HepG2 (cell line): Measurements from ENCODE around the gene TRAP1. TPM values are rescaled to one million over a fixed set of nuclear protein-coding genes. Genes with fewer than 3 reads are reported as not detected.

ENCODE experiments used
- ATAC-seq: fragments of 200-7000 bp; cut with Tn5 transposase; 3 replicates; pipeline ENCODE4 v1.9.1; 2020; ENCODE audit warnings: mild to moderate bottlenecking, moderate library complexity
- BruUV-seq: library from RNA; stranded (reverse); fragments of 400-500 nt; replicated peaks from 2 replicates; lab custom pipeline; 2021; lab: Mats Ljungman, UMichigan
- CTCF ChIA-PET: fragments of 300-600 bp; formaldehyde crosslinking; extraction: SDS; loops from one replicate; lab custom pipeline; 2021; ENCODE audit warnings: low total read pairs, inconsistent platforms, low intra/inter-chr PET ratio; lab: Yijun Ruan, JAX
- POLR2A ChIA-PET: fragments of 350-600 bp; sonication (Branson Sonifier 250); formaldehyde crosslinking; loops from one replicate; lab custom pipeline; 2020; ENCODE audit warnings: antibody characterized with exemption, inconsistent platforms; lab: Yijun Ruan, JAX
- DNase-seq: peaks from one replicate; pipeline ENCODE4 v3.0.0-alpha.2; 2015; ENCODE audit warnings: low spot score
- FAIRE-seq: peaks from 3 replicates; lab custom pipeline; 2011; peaks lifted over from hg19 to GRCh38; lab: Jason Lieb, UNC
- H2AFZ ChIP-seq: one replicate; pipeline ENCODE4 v1.6.1; 2011; ENCODE audit warnings: low read length, inconsistent platforms
- H3K27ac ChIP-seq: fragments of 300-600 bp; 3 replicates; pipeline ENCODE4 v1.8.0; 2011; ENCODE audit warnings: mixed run types, mild to moderate bottlenecking, mixed read lengths, low read length, inconsistent platforms; ENCODE audit not compliant: insufficient read depth; ENCODE audit errors: extremely low read length
- H3K27me3 ChIP-seq, 2 experiments: fragments of 200-600 bp in 1 of 2; 2 replicates in 1 of 2; 3 replicates in 1 of 2; pipeline versions ENCODE4 v1.6.0 to v1.8.0; 2011; ENCODE audit warnings: low read length in 2 of 2, mild to moderate bottlenecking in 2 of 2, moderate library complexity in 2 of 2, inconsistent platforms in 1 of 2; ENCODE audit not compliant: insufficient read depth in 2 of 2, control insufficient read depth in 1 of 2
- H3K36me3 ChIP-seq, 2 experiments: fragments of 200-600 bp in 1 of 2; replicated peaks in 1 of 2; 2 replicates in 1 of 2; 3 replicates in 1 of 2; pipeline versions ENCODE4 v1.5.1 to v1.8.0; 2011; ENCODE audit warnings: low read length in 2 of 2, inconsistent platforms in 1 of 2; ENCODE audit not compliant: insufficient read depth in 2 of 2, control insufficient read depth in 1 of 2
- H3K4me1 ChIP-seq: 2 replicates; pipeline ENCODE4 v1.5.1; 2012; ENCODE audit warnings: low read length, inconsistent platforms; ENCODE audit not compliant: insufficient read depth
- H3K4me2 ChIP-seq: 2 replicates; pipeline ENCODE4 v1.6.0; 2011; ENCODE audit warnings: low read depth, low read length, inconsistent platforms
- H3K4me3 ChIP-seq, 3 experiments: fragments of 200-600 bp in 1 of 3; sonication (generic), shearing (Covaris generic) in 1 of 3; replicated peaks in 1 of 3; 2 replicates each; pipeline ENCODE4 v1.5.1; 2011 to 2016; ENCODE audit warnings: low read length in 3 of 3, inconsistent platforms in 2 of 3, low read depth in 2 of 3, mild to moderate bottlenecking in 2 of 3, control low read depth in 1 of 3, mixed read lengths in 1 of 3; ENCODE audit not compliant: insufficient read depth in 1 of 3
- H3K79me2 ChIP-seq: one replicate; pipeline ENCODE4 v1.6.1; 2011; ENCODE audit warnings: low read length, inconsistent platforms; ENCODE audit not compliant: insufficient read depth
- H3K9ac ChIP-seq: 2 replicates; pipeline ENCODE4 v1.6.0; 2011; ENCODE audit warnings: mild to moderate bottlenecking, low read depth, low read length, inconsistent platforms; ENCODE audit not compliant: insufficient read depth
- H3K9me3 ChIP-seq: 2 replicates; pipeline ENCODE4 v1.5.1; 2012; ENCODE audit warnings: mild to moderate bottlenecking, low read length
- H4K20me1 ChIP-seq: 2 replicates; pipeline ENCODE4 v1.6.0; 2011; ENCODE audit warnings: inconsistent platforms, mild to moderate bottlenecking, low read length, moderate library complexity; ENCODE audit not compliant: insufficient read depth
- ASH2L ChIP-seq: fragments of 300-600, 200-600 bp; sonication (generic); IDR thresholded peaks from 2 replicates; pipeline ENCODE4 v1.7.0; 2017; ENCODE audit warnings: low read depth, mild to moderate bottlenecking, moderate library complexity, mixed read lengths, low read length; ENCODE audit not compliant: insufficient read length
- DNMT3B ChIP-seq: conservative IDR thresholded peaks from 2 replicates; pipeline ENCODE4 v1.6.1; 2016; ENCODE audit warnings: missing biosample characterization, control low read depth
- GATAD2A ChIP-seq: IDR thresholded peaks from 2 replicates; pipeline ENCODE4 v1.6.1; 2016
- HNF4A ChIP-seq: sonication (generic); formaldehyde crosslinking; IDR thresholded peaks from 2 replicates; pipeline ENCODE4 v1.4.0; 2020; ENCODE audit warnings: missing genetic modification reagents
- MED1 ChIP-seq: sonication (generic); formaldehyde crosslinking; IDR thresholded peaks from 2 replicates; pipeline ENCODE4 v1.4.0; 2020; ENCODE audit warnings: missing genetic modification reagents
- NFE2L1 ChIP-seq: sonication (generic); formaldehyde crosslinking; IDR thresholded peaks from 2 replicates; pipeline ENCODE4 v1.4.0; 2020; ENCODE audit warnings: missing genetic modification reagents, mild to moderate bottlenecking, borderline replicate concordance
- POGZ ChIP-seq: sonication (generic); formaldehyde crosslinking; IDR thresholded peaks from 2 replicates; pipeline ENCODE4 v1.4.0; 2020; ENCODE audit warnings: mild to moderate bottlenecking, missing genetic modification reagents
- RCOR2 ChIP-seq: IDR thresholded peaks from 2 replicates; pipeline ENCODE4 v1.6.1; 2016; ENCODE audit warnings: missing biosample characterization, missing genetic modification reagents
- RNF2 ChIP-seq: fragments of 450-650 bp; conservative IDR thresholded peaks from 2 replicates; pipeline ENCODE4 v1.6.1; 2016; ENCODE audit warnings: low read depth
- RXRB ChIP-seq: IDR thresholded peaks from 2 replicates; pipeline ENCODE4 v1.6.1; 2016; ENCODE audit warnings: borderline replicate concordance, missing genetic modification reagents, missing compliant biosample characterization
- SALL1 ChIP-seq: sonication (generic); formaldehyde crosslinking; IDR thresholded peaks from 2 replicates; pipeline ENCODE4 v1.8.0; 2022; ENCODE audit warnings: mild to moderate bottlenecking, missing genetic modification reagents
- SAP130 ChIP-seq: IDR thresholded peaks from 2 replicates; pipeline ENCODE4 v1.6.1; 2016; ENCODE audit warnings: low read depth
- TRAFD1 ChIP-seq: sonication (generic); formaldehyde crosslinking; IDR thresholded peaks from 2 replicates; pipeline ENCODE4 v1.5.1; 2020; ENCODE audit warnings: missing genetic modification reagents, mild to moderate bottlenecking, borderline replicate concordance
- ZBTB4 ChIP-seq: sonication (generic); formaldehyde crosslinking; IDR thresholded peaks from 2 replicates; pipeline ENCODE4 v1.4.0; 2020; ENCODE audit warnings: missing genetic modification reagents, mild to moderate bottlenecking, borderline replicate concordance
- ZMAT3 ChIP-seq: sonication (generic); formaldehyde crosslinking; conservative IDR thresholded peaks from 2 replicates; pipeline ENCODE4 v1.7.0; 2021; ENCODE audit warnings: missing genetic modification reagents
- ZSCAN21 ChIP-seq: sonication (generic); formaldehyde crosslinking; IDR thresholded peaks from 2 replicates; pipeline ENCODE4 v1.8.0; 2022; ENCODE audit warnings: mild to moderate bottlenecking, missing genetic modification reagents, moderate library complexity, borderline replicate concordance
- WGBS: methylation state at CpG from one replicate; pipeline ENCODE4 v1.1.6; 2017; ENCODE audit warnings: low lambda C conversion rate; 5-methylcytosine and 5-hydroxymethylcytosine counted together
- in situ Hi-C: cut with HindIII; loops from 2 replicates; pipeline ENCODE4 v1.10.0; 2017; ENCODE audit warnings: low pct_unique_long_range_greater_than_20kb; ENCODE audit not compliant: extremely low pct_ligation_motif_present
- intact Hi-C: fragments of 100-400 bp; cut with micrococcal nuclease; formaldehyde crosslinking; loops from one replicate; pipeline ENCODE4 v1.10.0; 2022; ENCODE audit not compliant: unreplicated experiment
- polyA plus RNA-seq, 8 experiments: library from polyadenylated mRNA; depleted of rRNA in 3 of 8; stranded (reverse) in 7 of 8; unstranded in 1 of 8; fragments of >200 nt; fragmentation: Illumina TruSeq in 4 of 8; extraction: Trizol in 4 of 8; gene quantifications; 2 replicates each; pipeline versions ENCODE4 v1.2.1 to v1.2.3, GENCODE V29; 2011 to 2016; ENCODE audit warnings: low read depth in 4 of 8, missing spikeins in 1 of 8, mixed read lengths in 1 of 8; ENCODE audit not compliant: insufficient read depth in 1 of 8
- total RNA-seq, 5 experiments: library from RNA; depleted of rRNA; stranded (reverse); fragments of >200 nt; fragmentation: Illumina TruSeq; extraction: Trizol; gene quantifications; 2 replicates each; pipeline ENCODE4 v1.2.3, GENCODE V29; 2016; ENCODE audit warnings: low read depth in 1 of 5
- TF ChIP-seq, protein P1 (sequence below): IDR thresholded peaks from 2 replicates; pipeline ENCODE4 v1.6.1; 2012; ENCODE audit warnings: inconsistent platforms
- TF ChIP-seq, protein P2 (sequence below): sonication (generic); formaldehyde crosslinking; IDR thresholded peaks from 2 replicates; pipeline ENCODE4 v1.5.0; 2020; ENCODE audit warnings: missing genetic modification reagents, mild to moderate bottlenecking, borderline replicate concordance
- TF ChIP-seq, protein P3 (sequence below): IDR thresholded peaks from 2 replicates; pipeline ENCODE4 v1.6.1; 2016; ENCODE audit warnings: low read depth, borderline replicate concordance

TRAP1 gene
- total and polyA plus RNA-seq, 2 of the 13 experiments (the other 11 are each of a cell fraction or from before 2014, with no cell fraction given) = 127 to 240 TPM

- ATAC-seq (peak; percentile 51), DNase-seq (peak; percentile 60), FAIRE-seq (peak; percentile 79)
- Histone ChIP-seq H3K36me3 (peaks cover 0 to 2% of the 10 kb centered on the region in 2 experiments; a peak in 1 of 5 replicates), H3K4me3 (no peak overlapping the region), H3K4me2 (peak overlapping the region; percentile 74), H3K79me2 (peaks cover 6% of the 10 kb centered on the region), H4K20me1 (no peaks in the 10 kb centered on the region), H2AFZ (peak overlapping the region; percentile 22), H3K27me3 (no peaks in the 10 kb centered on the region), H3K9me3 (no peaks in the 10 kb centered on the region), H3K9ac (peak overlapping the region; percentile 59), H3K4me1 (peaks cover 47% of the 10 kb centered on the region), H3K27ac (peak overlapping the region; percentile 70)
- in situ Hi-C loops (no loop called here), intact Hi-C loops (no loop called here)
- 21% methylated on average over 3 of the region's 3 CpGs for whole genome bisulfite sequencing
- no TSS peak for BruUV-seq
- CTCF ChIA-PET = no interaction called here
- POLR2A ChIA-PET = interaction anchor here (1.1 to 1.4 kb wide), 4 partner anchors 9 to 237 kb away, joined by 3 to 9 read pairs (median 4); partner anchors contain the start of genes DNASE1, ZNF174 and ZSCAN32
- TF ChIP-seq ZSCAN21 (CRISPR knock-in tag) (0 out of 2 replicates have a peak, but pooled peaks have one; percentile 22), SAP130 (CRISPR knock-in tag) (peak; percentile 58), ZMAT3 (no peak), POGZ (CRISPR knock-in tag) (0 out of 2 replicates have a peak, but pooled peaks have one; percentile 20), TRAFD1 (CRISPR knock-in tag) (no peak), SALL1 (CRISPR knock-in tag) (0 out of 2 replicates have a peak, but pooled peaks have one; percentile 36), HNF4A (peak; percentile 57), MED1 (peak; percentile 20; the same call in 1 of the 2 replicates), RXRB (CRISPR knock-in tag) (peak; percentile 30; the same call in 1 of the 2 replicates), GATAD2A (peak; percentile 33; the same call in 1 of the 2 replicates), DNMT3B (0 out of 2 replicates have a peak, but pooled peaks have one; percentile 60), NFE2L1 (no peak), ZBTB4 (CRISPR knock-in tag) (no peak), RNF2 (no peak), ASH2L (peak; percentile 25), RCOR2 (CRISPR knock-in tag) (peak; percentile 71; the same call in 1 of the 2 replicates)
- TF ChIP-seq, protein P1, sequence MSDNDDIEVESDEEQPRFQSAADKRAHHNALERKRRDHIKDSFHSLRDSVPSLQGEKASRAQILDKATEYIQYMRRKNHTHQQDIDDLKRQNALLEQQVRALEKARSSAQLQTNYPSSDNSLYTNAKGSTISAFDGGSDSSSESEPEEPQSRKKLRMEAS = peak; percentile 55
- TF ChIP-seq, protein P2, sequence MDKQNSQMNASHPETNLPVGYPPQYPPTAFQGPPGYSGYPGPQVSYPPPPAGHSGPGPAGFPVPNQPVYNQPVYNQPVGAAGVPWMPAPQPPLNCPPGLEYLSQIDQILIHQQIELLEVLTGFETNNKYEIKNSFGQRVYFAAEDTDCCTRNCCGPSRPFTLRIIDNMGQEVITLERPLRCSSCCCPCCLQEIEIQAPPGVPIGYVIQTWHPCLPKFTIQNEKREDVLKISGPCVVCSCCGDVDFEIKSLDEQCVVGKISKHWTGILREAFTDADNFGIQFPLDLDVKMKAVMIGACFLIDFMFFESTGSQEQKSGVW (CRISPR knock-in tag) = no peak
- TF ChIP-seq, protein P3, sequence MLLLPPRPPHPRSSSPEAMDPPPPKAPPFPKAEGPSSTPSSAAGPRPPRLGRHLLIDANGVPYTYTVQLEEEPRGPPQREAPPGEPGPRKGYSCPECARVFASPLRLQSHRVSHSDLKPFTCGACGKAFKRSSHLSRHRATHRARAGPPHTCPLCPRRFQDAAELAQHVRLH (CRISPR knock-in tag) = peak; percentile 33; the same call in 1 of the 2 replicates
Observed at GRCh38 chr16:3637371-3637923, 79.9 kb downstream of the TRAP1 start.
